Measurements from ENCODE around the gene CFTR. TPM values are rescaled to one million over a fixed set of nuclear protein-coding genes. Genes with fewer than 3 reads are reported as not detected.

CFTR gene
- total RNA-seq, 4 donors from 2014 or later = 0.80 to 11.7 (median 5.0) TPM

GRCh38 chr7:117538053-117538452 lies 58.2 kb downstream of the CFTR start:
- intact Hi-C loops (cut with DNase I; ENCODE audit: low total_unique reads) = no loop called here
- TF ChIP-seq CTCF (IDR thresholded peaks at IDR 0.05) (no peak), POLR2A (IDR thresholded peaks at IDR 0.05) (no peak)
- H3K4me3 ChIP-seq (ENCODE audit: low read depth, poor library complexity, severe bottlenecking) = no peak overlapping the region
- WGBS, 2 donors = 77 to 82% methylated on average over 2 of the region's 2 CpGs
- DNase-seq (ENCODE audit: low spot score in 2 of 2) = no peak

- DNase-seq (ENCODE audit: low spot score in 2 of 2) = no peak
- H3K4me3 ChIP-seq (ENCODE audit: low read depth, poor library complexity, severe bottlenecking) = no peak overlapping the region
- TF ChIP-seq POLR2A (IDR thresholded peaks at IDR 0.05) = no peak
- TF ChIP-seq CTCF (IDR thresholded peaks at IDR 0.05) = no peak
- WGBS, 2 donors = 73 to 82% methylated on average over 2 of the region's 2 CpGs
- intact Hi-C loops (cut with DNase I; ENCODE audit: low total_unique reads) = no loop called here
Measured at GRCh38 chr7:117544061-117544460, 64.2 kb downstream of the CFTR start.

GRCh38 chr7:117548035-117548434 lies 68.2 kb downstream of the CFTR start:
- WGBS, 2 donors = 74 to 82% methylated on average over 2 of the region's 2 CpGs
- no peak for DNase-seq (ENCODE audit: low spot score in 2 of 2)
- intact Hi-C loops (cut with DNase I; ENCODE audit: low total_unique reads) = no loop called here

GRCh38 chr7:117550625-117551024 lies 70.8 kb downstream of the CFTR start:
- no peak overlapping the region for H3K4me3 ChIP-seq (ENCODE audit: low read depth, poor library complexity, severe bottlenecking)
- WGBS, 2 donors = 48% methylated on average over 2 of the region's 2 CpGs
- no peak for DNase-seq (ENCODE audit: low spot score in 2 of 2)
- intact Hi-C loops (cut with DNase I; ENCODE audit: low total_unique reads) = no loop called here
- no peak for TF ChIP-seq CTCF (IDR thresholded peaks at IDR 0.05)
- TF ChIP-seq POLR2A (IDR thresholded peaks at IDR 0.05) = no peak

More at GRCh38 chr7:117548035-117548434, 68.2 kb downstream of the CFTR start:
- no peak overlapping the region for H3K4me3 ChIP-seq (ENCODE audit: low read depth, poor library complexity, severe bottlenecking)
- TF ChIP-seq CTCF (IDR thresholded peaks at IDR 0.05) = no peak
- TF ChIP-seq POLR2A (IDR thresholded peaks at IDR 0.05) = no peak

GRCh38 chr7:117552660-117553059 lies 72.8 kb downstream of the CFTR start:
- no peak for DNase-seq (ENCODE audit: low spot score in 2 of 2)
- H3K4me3 ChIP-seq (ENCODE audit: low read depth, poor library complexity, severe bottlenecking) = no peak overlapping the region
- intact Hi-C loops (cut with DNase I; ENCODE audit: low total_unique reads) = no loop called here
- no peak for TF ChIP-seq CTCF (IDR thresholded peaks at IDR 0.05)
- TF ChIP-seq POLR2A (IDR thresholded peaks at IDR 0.05) = no peak

GRCh38 chr7:117555260-117555659 lies 75.4 kb downstream of the CFTR start:
- intact Hi-C loops (cut with DNase I; ENCODE audit: low total_unique reads) = no loop called here
- no peak overlapping the region for H3K4me3 ChIP-seq (ENCODE audit: low read depth, poor library complexity, severe bottlenecking)
- TF ChIP-seq CTCF (IDR thresholded peaks at IDR 0.05) (no peak), POLR2A (IDR thresholded peaks at IDR 0.05) (no peak)
- 78 to 80% methylated on average over 5 of the region's 5 CpGs for WGBS, 2 donors
- no peak for DNase-seq (ENCODE audit: low spot score in 2 of 2)
